GM19238 (cell line): ENCODE results near the gene C19orf44.

Experiments used
- DNase-seq: peaks from one replicate; pipeline ENCODE4 v3.0.0; 2011; ENCODE audit warnings: low spot score; ENCODE audit not compliant: insufficient read length

C19orf44 gene

DNA sequence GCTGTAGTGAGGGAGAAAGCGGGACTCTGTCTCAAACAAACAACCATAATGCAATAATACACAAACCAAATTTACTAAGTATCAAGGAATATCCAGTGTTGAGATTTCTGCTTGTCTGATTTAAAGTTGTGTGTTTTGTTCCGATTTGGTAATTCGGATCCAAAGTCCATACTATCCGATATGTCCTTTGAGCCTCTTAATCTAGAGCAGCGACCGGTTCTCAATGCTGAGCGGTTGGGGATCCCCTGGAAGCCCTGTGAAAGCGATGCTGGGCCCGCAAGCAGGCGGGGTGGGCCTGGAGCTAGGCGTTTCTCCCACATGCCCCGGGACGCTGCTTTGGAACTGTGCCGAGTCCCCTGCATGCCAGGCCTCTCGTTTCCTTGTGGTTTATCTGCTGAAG lies 20.2 kb downstream of the C19orf44 start:
- no peak for DNase-seq

DNA sequence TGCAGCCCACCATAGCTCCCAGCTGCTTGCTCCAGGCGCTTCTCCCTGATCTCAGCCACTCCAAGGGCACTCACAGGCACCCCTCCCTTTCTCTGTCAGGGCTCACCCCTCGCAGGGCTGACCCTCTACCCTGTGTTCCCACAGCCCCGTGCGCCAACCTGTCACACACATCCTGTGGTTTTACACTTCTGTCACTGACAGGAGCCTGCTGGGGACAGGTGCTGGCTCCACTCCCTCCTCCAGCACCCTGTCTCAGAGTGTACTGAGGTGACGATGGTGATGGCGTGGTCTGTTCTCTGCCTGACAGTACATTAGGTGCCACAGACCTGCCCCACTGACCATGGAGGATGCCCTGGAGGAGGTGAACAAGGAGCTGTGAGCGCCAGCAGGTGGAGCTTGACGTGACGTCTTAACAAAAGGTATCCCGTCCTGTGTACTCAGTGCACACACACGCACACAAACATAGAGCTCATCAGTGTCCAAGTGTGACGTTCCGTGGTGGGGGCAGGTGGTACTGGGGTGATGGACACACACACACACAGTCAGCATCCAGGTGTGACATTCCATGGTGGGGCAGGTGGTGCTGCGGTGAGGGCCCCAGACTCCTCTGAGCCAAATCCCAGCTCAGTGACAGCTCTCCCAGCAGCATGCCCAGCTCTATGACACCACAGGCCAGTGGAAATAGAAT lies 20.9 kb downstream of the C19orf44 start:
- no peak for DNase-seq

DNA sequence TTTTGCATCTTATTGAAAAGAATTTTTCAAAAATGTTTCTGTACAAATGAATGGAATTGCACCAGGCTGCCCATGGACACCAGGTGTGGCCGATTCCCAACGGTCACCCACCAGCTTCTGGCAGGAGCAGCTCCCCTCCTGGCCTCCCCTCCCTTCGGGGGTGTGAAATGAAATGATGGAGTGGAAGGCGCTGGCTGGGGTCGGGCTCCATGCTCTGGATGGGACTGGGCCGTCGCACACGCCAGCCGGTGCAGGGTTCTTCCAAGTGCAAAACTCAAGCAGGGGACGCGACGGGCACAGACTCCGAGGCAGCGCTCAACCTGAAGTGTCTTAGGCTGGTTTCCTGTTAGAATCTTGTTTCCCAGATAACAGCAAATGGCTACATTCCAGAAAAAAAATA lies 21.9 kb downstream of the C19orf44 start:
- no peak for DNase-seq

DNA sequence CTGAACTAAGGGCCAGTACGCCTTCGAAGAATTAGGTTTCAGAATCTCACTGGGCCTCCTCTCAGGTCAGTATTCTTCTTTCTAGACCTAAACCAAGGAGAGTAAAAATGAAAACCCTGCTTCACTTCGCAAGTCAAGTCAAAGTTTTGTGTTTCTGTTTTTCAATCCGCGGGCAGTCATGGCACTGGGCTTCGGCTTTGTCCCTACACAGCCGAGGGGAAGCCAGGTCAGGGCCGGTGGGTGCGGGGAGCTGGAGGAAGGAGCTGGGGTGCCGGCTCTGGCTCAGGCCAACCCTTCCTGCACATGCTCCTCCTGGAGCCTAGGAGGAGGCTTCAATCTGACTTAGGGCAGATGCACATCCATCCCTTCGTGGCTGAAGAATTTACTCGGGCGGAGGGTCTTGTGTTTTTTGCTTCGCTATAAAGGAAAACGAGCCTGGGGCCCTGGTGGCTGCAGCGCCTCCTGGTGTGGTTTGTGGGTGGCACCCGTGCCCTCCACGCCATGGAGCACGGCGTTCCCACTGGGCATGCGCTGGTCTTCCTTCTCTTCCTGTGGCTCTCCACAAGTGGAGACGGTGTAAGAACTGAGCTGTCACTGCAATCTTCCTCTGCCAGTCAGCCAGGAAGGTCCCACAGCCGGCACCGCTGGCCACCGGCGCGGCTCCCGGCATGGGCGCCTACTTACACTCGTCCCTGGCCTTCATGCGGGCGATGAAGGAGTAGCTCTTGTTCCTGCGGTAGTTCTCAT lies 22.5 kb downstream of the C19orf44 start:
- no peak for DNase-seq

DNA sequence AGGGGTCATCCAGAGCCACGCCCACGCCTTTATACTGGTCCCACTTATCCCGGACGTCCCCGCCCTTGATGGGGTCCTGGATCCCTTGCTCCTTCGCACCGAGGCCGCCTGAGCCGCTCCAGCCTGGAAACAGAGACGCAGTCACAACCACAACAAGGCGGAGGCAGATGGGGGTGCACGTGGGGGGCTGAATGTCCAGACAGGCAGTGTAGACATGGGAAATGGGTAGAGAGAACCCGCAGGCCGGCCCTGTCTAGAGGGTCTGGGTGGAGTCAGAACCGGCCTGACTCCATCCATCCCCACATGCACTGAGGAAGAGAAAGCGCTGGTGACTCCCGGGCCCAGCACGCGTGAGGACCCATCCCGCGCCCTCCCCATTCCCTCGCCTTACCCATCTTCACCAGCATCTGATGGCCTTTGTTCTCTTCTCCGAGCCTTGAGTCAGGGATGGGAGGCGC lies 23.1 kb downstream of the C19orf44 start:
- no peak for DNase-seq

DNA sequence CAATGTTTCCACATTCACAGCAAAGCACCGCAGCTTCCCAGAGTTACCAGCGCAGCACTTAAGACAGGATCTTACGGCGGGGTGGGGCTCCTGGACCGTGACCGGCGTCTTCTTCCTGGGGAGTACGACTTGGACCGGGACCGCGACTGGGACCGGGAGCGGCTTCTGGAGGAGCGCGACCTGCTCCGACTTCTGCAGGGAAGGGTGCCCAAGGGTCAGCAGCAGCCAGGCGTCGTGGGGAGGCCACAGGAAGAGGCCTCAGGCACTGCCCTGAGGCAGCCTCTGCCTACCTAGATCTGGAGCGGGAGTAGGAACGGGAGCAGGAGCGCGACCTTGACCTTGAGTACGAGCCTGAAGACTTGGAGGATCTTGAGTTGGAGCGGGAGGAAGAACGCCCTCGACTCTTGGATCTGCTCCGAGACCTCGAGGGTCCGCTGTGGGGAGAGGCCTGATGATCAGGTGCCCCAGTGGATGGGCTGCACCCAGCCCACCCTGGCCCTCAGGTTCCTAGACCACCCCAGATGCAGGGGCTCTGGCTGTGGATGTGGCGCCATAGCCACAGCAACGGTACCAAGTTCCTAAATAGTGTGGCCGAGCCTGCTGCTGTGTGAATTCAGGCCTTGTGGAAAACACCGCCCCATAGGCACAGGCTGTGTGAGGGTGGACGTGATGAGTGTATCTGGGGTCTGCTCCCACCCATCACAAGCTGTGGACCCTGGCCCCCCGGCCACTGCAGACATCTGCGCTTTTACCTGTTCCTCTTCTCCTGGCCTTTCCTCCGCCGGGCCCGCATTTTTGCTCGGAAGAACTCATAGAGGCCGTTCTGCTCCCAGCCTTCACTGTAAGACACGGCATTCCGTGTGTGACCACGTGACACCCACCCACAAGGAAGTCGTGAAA lies 24.1 kb downstream of the C19orf44 start:
- no peak for DNase-seq

DNA sequence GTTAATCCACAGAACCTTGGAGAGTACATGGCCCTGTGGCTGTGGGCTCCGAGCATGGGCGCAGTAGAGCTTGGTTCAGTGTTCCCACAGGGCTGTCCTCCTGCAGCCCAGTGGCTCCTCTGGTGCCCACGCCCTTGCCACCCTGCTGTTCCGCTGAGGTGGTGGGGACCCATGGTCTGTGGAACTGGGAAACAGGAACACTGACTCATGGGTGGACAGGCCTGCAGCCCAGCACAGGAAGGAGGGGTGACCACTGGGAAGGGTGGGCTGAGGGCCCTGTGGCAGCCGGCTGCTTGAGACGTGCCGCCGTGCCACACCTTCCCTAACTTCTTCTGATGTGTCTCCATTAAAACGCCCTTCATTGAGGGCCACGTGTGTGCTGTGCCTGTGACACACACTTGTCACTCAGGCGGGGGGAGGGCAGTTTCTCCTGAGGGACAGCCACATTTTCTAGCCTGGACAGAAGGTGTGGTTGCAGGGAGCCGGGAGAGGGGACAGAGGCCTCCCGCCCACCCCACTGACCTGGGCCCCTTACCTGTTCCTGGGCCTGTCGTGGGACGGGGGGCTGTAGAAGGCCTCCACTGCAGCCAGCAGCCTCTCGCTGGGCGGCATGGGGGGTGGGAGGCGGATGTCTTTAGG lies 24.9 kb downstream of the C19orf44 start:
- DNase-seq: no peak

DNA sequence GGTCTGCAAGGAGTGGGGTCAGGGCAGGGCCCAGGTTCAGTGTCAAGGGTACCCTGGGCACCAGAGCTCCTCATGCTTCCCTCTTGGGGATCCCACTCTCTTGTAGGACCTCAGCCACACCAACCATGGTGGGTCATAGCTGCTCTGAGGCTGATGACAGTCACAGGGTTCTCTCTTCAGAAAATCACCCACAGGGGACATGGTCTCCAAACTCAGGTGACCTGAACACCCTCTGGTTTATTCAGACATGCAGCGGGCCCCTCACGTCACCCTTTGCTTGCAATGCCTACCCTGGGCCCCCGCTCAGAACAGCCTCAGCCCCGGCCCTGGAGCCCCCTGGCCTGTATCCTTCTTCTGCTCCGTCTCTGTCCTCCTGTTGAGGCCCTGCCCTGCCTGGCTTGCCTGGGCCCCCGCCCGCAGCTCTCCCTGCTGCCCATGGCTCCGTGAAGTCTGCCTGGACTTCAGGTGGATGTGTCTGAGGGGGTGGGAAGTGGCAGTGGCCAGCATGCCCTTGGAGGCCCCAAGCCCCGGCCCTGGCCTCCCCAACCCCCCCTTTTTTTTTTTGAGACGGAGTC lies 25.6 kb downstream of the C19orf44 start:
- DNase-seq: no peak

DNA sequence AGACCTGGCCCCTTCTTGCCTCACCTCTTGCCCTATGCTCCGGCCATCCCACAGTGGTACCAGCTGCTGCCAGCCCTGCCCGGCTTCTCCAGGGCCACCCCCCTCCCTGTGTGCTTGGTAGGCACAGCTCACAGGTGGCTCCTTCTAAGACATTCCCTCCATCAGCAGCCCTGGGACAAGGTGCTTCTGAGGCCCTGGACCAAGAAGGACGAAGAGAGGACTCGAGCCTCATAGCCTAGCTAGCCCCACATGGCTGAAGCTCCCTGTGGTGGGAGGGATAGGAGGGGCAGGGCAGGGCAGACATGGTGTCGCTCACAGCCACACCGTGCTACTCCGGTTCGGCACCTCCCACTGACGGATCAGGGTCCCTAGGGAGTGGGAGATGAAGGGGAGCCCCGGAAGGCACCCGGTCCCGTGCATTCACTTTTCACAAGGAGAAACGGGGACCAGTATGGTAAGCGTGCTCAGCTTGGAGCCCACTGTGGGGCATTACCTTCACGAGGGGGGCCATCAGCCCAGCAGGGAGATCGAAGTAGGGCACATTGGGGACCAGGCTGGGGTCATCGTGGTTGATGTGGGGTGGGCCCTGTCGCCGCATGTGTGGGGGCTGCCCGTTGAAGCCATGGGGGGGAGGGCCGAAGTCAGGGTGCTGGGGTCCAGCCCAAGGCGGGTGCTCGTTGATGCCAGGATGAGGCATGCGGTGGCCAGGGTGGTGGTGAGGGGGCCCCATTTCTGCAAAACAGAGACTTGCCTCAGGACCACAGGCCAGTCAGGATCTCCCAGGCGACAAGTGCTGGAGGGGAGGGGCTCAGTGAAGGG lies 26.6 kb downstream of the C19orf44 start:
- no peak for DNase-seq

DNA sequence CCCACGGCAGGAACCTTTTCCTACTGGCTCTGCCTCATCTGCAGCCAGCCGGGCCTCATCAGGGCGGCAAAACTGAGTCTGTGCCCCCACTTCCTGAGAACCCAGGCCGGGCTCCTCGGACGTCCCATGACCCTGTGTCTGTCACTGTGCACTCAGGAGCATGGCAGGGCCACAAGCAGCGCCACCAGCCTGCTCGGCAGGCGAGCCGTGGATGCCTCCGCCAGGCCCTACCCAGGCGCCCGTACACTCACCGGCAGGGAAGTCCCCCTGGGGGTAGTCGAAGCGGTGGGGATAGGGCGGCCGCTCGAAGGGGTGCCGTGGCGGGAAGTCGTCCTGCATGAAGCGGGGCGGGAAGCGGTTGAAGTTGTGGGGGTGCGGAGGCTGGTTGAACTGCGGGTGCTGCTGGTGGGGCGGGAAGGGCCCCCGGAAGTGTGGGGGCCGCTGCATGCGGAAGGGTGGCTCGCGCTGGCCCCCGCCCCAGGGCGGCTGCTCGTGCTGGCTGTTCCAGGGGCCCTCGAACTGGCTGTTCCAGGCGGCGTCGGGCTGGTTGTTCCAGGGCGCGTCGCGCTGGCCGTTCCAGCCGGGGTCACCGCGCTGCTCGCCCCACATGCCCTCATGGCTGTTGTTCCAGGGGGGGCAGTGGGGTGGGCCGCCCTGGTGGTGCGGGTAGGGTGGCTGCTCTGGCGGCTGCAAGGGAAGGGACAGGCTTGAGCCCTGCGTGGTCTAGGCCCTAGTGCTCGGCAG lies 29.0 kb downstream of the C19orf44 start:
- DNase-seq: no peak

DNA sequence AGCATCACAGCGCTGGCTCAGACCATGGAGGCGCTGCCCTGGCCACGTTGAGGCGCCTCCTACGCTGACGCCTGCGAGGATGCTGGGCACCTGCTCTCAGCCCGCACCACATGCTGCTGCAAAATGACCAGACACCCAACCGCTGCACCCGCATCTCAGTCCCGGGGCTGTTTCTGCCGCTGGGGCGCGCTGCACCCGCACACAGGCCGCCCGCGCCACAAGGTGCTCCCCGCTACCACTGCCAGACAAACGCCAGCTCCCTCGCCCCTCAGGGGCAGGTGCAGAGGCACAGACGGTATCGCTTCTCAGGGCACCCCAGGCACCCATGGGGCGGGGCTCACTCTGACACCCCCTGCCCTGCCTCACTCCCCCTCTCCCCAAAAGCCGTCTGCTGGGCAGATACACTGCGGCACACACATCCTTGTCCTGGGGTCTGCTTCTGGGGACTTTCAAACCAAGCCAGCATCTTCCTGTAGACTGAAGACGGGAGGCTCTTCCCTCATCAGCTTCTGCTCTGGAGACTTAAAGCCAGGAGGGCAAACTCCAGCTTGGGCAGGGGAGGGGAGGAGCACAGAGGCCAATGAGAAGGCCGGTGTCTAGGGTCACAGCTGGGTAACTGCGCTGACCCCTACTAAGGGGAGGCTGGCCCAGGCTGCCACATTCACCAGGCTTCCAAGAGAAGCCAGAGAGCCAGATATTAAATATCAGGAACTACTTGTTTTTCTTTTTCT lies 29.7 kb downstream of the C19orf44 start:
- DNase-seq: no peak

DNA sequence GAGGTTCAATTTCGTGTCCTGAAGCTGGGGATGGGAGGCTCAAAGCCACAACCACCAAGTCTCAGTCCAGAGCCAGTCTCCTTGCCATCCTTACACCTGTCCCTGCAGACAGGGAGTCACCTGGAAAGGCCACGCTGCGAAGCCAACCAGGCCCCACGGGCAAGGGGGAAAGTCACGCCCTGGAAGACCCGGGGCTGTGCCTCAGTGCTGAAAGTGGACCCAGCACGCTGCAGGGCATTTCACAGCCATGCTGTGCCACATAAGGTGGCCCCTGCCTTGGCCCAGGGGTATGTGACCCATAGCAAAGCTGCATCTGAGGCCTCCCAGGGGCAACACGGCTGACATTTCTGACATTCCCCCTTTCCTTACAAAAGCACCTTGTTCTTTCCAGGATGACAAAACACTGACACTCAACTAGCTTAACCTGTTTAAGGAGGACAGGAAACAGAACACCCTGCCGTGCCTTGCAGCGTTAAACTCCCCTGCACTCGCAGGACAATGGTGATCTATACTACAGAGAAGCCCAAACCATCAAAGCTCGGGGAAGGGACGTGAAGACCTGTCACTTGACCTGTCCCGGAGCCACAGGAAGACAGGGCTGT lies 31.2 kb downstream of the C19orf44 start:
- no peak for DNase-seq

DNA sequence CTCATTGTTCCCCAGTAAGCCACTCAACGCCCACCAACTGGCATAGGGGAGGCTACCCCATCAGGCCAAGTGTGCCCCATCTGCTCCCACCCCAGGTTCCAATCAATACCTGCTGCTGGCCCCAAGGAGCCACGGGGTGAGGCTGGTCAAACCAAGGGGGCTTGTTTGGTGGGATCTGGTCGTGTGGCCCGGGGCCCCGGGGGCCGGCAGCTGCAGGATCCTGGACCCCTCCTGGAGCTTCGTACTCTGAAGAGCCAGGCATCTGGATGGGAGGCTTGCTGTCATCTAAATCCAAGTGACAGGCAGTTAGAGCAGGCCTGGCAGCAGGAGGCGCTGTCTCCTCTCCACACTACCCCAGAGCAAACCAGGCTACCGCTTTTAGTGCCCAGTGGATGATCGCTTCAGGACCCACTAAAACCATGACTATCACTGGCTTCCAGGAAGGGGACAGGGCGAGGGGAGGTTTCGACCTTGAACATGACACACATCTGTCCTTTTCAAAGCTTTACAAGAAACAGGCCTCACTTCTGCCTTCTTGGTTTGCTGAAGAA lies 31.9 kb downstream of the C19orf44 start:
- peak; percentile 40 for DNase-seq

DNA sequence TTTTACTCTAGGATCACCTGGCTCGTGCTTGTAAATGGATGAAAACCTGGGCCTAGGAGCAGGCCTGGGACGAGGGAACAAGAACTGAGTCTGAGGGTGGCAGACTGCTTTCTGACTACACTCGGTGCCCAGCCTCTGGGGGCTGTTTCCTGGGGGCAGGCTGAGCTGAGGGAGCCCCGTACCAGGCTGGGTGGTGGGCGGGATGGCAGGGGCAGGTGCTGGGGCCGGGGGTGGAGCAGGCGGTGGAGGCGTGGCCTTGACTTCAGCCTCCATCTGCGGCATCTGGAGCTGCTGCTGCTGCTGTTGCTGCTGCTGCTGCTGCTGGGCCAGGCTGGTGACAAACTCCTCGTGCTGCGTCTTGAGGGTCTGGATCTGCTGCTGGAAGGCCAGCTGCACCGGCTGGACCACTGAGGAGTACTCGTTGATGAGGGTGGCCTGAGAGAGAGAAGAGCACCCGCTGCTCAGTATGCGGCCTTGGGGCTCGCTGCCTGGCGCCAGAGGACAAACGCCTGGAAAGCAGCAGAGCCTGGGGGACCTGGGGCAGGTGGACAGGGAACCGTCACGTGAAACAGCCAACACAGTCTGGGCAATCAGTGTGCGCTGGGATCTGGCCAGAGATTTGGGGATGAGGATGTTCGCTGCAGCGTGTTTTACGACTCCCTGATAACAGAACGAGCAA lies 33.4 kb downstream of the C19orf44 start:
- no peak for DNase-seq

DNA sequence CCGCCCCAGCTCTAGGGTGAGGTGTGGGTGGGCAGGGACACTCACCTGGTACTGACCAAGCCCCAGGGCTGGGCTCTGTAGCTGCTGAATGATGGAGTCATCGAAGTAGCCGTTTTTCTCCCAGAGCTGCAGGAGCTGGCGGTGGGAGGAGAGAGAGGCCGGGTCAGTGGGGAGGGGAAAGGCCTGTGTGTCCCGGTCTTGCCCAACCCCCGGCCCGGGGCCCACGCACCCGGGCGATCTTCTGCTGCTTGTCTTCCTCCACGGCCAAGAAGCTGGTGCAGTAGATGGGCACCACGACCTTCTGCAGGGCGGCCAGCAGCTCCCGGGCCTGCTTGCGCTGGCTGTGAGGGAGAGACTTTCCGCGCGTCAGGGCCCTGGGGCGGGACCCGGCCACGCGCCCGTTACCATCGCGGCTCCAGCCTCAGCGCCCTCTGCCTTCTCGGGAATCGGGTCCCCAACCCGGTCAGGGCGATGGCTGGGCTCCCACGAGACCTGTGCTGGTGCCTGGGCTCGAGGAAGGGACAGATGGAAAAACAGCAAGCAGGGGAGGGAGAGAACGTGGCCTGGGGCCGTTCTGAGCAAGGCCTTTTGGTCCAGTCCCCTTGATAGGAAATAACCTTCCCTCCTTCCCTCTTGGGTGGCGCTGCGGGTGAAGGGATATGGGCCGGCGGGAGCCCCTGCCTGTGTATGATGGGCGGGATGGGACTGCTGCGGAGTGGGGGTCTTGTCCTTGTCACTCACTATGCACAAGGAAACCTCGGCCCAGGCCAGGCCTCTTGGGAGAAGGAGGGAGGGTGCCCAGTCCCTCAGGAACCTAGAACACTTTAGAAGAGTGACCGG lies 34.6 kb downstream of the C19orf44 start:
- no peak for DNase-seq

DNA sequence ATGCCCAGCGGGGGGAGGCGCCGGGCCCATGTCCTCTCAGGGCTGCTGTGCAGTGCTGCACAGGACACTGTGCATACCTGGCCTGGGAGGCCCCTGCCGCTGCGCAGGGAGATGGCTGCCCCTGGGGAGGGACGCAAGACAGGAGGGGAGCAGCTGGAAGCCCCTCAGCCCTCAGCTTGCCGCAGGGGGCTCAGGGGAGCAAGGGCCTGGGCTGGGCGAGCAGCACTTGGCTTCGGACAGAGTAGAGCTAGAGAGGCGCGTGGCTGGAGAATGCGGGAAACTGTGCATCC lies 35.1 kb downstream of the C19orf44 start:
- DNase-seq: no peak
